Keratinocyte (primary cell): ENCODE data around the gene TTC23L. TPM values are rescaled to one million over a fixed set of nuclear protein-coding genes. Genes with fewer than 3 reads are reported as not detected.

Experiments used
- DNase-seq: peaks from one replicate; pipeline ENCODE4 v3.0.0-alpha.2; 2011; ENCODE audit warnings: low read depth, missing footprints, low spot score
- FAIRE-seq: peaks from 2 replicates; lab custom pipeline; 2011; peaks lifted over from hg19 to GRCh38; lab: Jason Lieb, UNC
- H2AFZ ChIP-seq: 2 replicates; pipeline ENCODE4 v1.6.0; 2012; ENCODE audit warnings: low read length, control low read depth, inconsistent platforms; ENCODE audit not compliant: control insufficient read depth
- H3K27ac ChIP-seq: 2 replicates; pipeline ENCODE4 v1.5.1; 2011; ENCODE audit warnings: low read length; ENCODE audit not compliant: control insufficient read depth, insufficient read depth
- H3K27me3 ChIP-seq: 3 replicates; pipeline ENCODE4 v1.6.0; 2011; ENCODE audit warnings: low read length; ENCODE audit not compliant: control insufficient read depth, insufficient read depth; ENCODE audit errors: extremely low read depth
- H3K36me3 ChIP-seq, 2 experiments: 2 replicates in 1 of 2; 3 replicates in 1 of 2; pipeline ENCODE4 v1.5.1; 2011; ENCODE audit warnings: low read length in 2 of 2, mild to moderate bottlenecking in 1 of 2; ENCODE audit not compliant: control insufficient read depth in 2 of 2, insufficient read depth in 2 of 2; ENCODE audit errors: extremely low read depth in 1 of 2
- H3K4me1 ChIP-seq: 3 replicates; pipeline ENCODE4 v1.5.1; 2011; ENCODE audit warnings: low read length; ENCODE audit not compliant: control insufficient read depth, insufficient read depth; ENCODE audit errors: extremely low read depth
- H3K4me2 ChIP-seq: 3 replicates; pipeline ENCODE4 v1.6.0; 2011; ENCODE audit warnings: low read depth, low read length; ENCODE audit not compliant: control insufficient read depth, insufficient read depth; ENCODE audit errors: extremely low read depth
- H3K4me3 ChIP-seq, 3 experiments: fragments of 200-600 bp in 1 of 3; sonication (generic) in 1 of 3; 2 replicates in 2 of 3; 3 replicates in 1 of 3; pipeline ENCODE4 v1.5.1; 2011 to 2016; ENCODE audit warnings: low read length in 3 of 3, mild to moderate bottlenecking in 3 of 3, control low read depth in 2 of 3, inconsistent platforms in 1 of 3, low read depth in 1 of 3, mixed read lengths in 1 of 3, mixed run types in 1 of 3, moderate library complexity in 1 of 3; ENCODE audit not compliant: control insufficient read depth in 2 of 3, insufficient read depth in 2 of 3; ENCODE audit errors: extremely low read depth in 1 of 3
- H3K79me2 ChIP-seq: 2 replicates; pipeline ENCODE4 v1.6.0; 2012; ENCODE audit warnings: low read length; ENCODE audit not compliant: control insufficient read depth, insufficient read depth
- H3K9ac ChIP-seq: 3 replicates; pipeline ENCODE4 v1.6.0; 2011; ENCODE audit warnings: low read length; ENCODE audit not compliant: control insufficient read depth, insufficient read depth; ENCODE audit errors: extremely low read depth
- H3K9me1 ChIP-seq: 3 replicates; pipeline ENCODE4 v1.6.0; 2011; ENCODE audit warnings: low read length; ENCODE audit not compliant: control insufficient read depth, insufficient read depth; ENCODE audit errors: extremely low read depth
- H3K9me3 ChIP-seq: 2 replicates; pipeline ENCODE4 v1.5.1; 2012; ENCODE audit warnings: low read depth, low read length; ENCODE audit not compliant: control insufficient read depth
- H4K20me1 ChIP-seq: 3 replicates; pipeline ENCODE4 v1.6.0; 2011; ENCODE audit warnings: low read length; ENCODE audit not compliant: control insufficient read depth, insufficient read depth; ENCODE audit errors: extremely low read depth
- EZH2 ChIP-seq: IDR thresholded peaks from one replicate; pipeline ENCODE4 v1.6.1; 2012; ENCODE audit warnings: inconsistent platforms, mild to moderate bottlenecking, low read length, moderate library complexity
- dilution Hi-C: fragments of 300-500 bp; cut with MboI; formaldehyde crosslinking; loops from one replicate; pipeline ENCODE4 v1.7.0; 2020; ENCODE audit warnings: low sequenced_read_pairs; ENCODE audit not compliant: extremely low pct_ligation_motif_present
- polyA plus RNA-seq, 5 experiments: library from polyadenylated mRNA; depleted of rRNA in 3 of 5; stranded (reverse) in 3 of 5; stranded (forward) in 1 of 5; unstranded in 1 of 5; fragments of >200 nt; gene quantifications; 1 replicate in 1 of 5; 2 replicates in 3 of 5; 3 replicates in 1 of 5; pipeline versions ENCODE4 v1.2.1 to v1.2.3, GENCODE V29; 2011 to 2012; ENCODE audit warnings: missing spikeins in 2 of 5, low read depth in 1 of 5, low replicate concordance in 1 of 5
- TF ChIP-seq, protein P1 (sequence below), 3 experiments: IDR thresholded peaks in 1 of 3; conservative IDR thresholded peaks in 1 of 3; optimal IDR thresholded peaks in 1 of 3; 2 replicates in 2 of 3; 3 replicates in 1 of 3; pipeline versions ENCODE3 to v1.5.1; 2011; ENCODE audit warnings: low read length in 3 of 3, mild to moderate bottlenecking in 3 of 3, moderate library complexity in 2 of 3, control low read depth in 1 of 3, inconsistent platforms in 1 of 3; ENCODE audit not compliant: insufficient read depth in 2 of 3; ENCODE audit errors: extremely low read depth in 1 of 3

TTC23L gene
- polyA plus RNA-seq, 1 donor (not counting 4 experiments of a cell fraction or from before 2014, with no cell fraction given): 0.12 TPM

DNA sequence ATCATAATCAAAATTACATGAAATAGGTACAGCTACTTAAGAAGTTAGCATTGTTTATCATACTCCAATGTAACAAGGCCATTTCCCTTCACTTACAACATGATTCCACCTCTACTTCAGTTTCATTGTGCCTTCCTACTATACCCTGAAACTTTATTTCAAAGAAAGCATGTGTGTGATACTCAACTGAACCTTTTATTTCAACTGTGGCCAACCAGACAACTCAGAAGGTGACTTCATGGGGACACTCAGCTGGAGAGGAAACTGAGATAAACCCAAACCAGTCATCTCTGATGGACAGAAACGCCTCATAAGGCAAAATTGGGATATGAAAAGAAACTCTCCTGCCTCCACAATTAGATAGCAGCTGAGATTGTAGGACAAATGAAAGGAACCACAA lies 5.9 kb upstream of the TTC23L start:
- DNase-seq (no peak), FAIRE-seq (no peak)
- H3K79me2 ChIP-seq: no peaks in the 10 kb centered on the region
- no peak overlapping the region for H2AFZ ChIP-seq
- no peaks in the 10 kb centered on the region for H3K9me3 ChIP-seq
- H3K4me1 ChIP-seq: no peaks in the 10 kb centered on the region
- H4K20me1 ChIP-seq: no peaks in the 10 kb centered on the region
- H3K4me3 ChIP-seq: no peak overlapping the region
- no peak overlapping the region for H3K27ac ChIP-seq
- no peak for TF ChIP-seq EZH2
- TF ChIP-seq, protein P1, sequence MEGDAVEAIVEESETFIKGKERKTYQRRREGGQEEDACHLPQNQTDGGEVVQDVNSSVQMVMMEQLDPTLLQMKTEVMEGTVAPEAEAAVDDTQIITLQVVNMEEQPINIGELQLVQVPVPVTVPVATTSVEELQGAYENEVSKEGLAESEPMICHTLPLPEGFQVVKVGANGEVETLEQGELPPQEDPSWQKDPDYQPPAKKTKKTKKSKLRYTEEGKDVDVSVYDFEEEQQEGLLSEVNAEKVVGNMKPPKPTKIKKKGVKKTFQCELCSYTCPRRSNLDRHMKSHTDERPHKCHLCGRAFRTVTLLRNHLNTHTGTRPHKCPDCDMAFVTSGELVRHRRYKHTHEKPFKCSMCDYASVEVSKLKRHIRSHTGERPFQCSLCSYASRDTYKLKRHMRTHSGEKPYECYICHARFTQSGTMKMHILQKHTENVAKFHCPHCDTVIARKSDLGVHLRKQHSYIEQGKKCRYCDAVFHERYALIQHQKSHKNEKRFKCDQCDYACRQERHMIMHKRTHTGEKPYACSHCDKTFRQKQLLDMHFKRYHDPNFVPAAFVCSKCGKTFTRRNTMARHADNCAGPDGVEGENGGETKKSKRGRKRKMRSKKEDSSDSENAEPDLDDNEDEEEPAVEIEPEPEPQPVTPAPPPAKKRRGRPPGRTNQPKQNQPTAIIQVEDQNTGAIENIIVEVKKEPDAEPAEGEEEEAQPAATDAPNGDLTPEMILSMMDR (optimal IDR thresholded peaks at IDR 0.05 in 1 of 3, IDR thresholded peaks at IDR 0.05 in 1 of 3, conservative IDR thresholded peaks at IDR 0.05 in 1 of 3; ENCODE audit: extremely low read depth in 1 of 3, insufficient read depth in 2 of 3, low read length in 3 of 3): no peak
- H3K4me2 ChIP-seq: no peak overlapping the region
- H3K27me3 ChIP-seq: no peaks in the 10 kb centered on the region
- no peak overlapping the region for H3K9ac ChIP-seq
- peaks cover 5 to 12% of the 10 kb centered on the region in 2 experiments for H3K36me3 ChIP-seq
- dilution Hi-C loops: no loop called here
- H3K9me1 ChIP-seq: no peaks in the 10 kb centered on the region

DNA sequence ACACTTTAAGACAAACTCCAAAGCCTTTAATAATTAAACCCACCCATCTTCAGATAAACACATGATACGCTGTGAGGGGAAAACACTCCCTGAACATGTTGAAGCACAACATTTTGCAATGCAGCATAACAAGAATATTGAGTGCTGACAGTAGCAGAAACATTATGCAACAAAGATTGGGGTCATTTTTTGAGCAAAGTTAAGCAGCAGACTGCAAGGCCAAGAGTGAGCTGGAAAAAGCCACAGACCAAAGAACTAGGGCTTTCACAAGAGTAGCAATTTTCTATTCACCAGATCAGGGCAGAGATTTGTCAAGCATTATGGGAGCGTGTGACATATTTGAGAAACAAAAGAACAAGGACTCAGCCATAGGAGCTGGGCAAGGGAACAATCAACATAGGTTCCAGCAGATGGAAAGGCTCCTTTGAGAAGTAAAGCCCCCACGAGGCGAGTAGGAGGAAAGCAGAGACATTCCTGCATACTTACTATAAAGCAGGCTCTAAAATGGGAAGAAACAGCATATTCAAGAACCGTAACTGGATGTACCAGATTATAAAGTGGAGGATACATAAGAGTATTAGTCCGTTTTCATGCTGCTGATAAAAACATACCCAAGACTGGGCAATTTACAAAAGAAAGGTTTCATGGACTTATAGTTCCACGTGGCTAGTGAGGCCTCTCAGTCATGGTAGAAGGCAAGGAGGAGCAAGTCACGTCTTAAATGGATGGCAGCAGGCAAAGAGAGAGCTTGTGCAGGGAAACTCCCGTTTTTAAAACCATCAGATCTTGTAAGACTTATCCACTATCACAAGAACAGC lies 4.8 kb upstream of the TTC23L start:
- Histone ChIP-seq H3K79me2 (no peaks in the 10 kb centered on the region), H3K27me3 (no peaks in the 10 kb centered on the region), H3K27ac (no peak overlapping the region), H3K36me3 (peaks cover 5 to 12% of the 10 kb centered on the region in 2 experiments), H4K20me1 (no peaks in the 10 kb centered on the region), H3K9me1 (no peaks in the 10 kb centered on the region), H3K9ac (no peak overlapping the region), H2AFZ (no peak overlapping the region), H3K9me3 (no peaks in the 10 kb centered on the region), H3K4me2 (no peak overlapping the region), H3K4me3 (no peak overlapping the region), H3K4me1 (peaks cover 4% of the 10 kb centered on the region)
- dilution Hi-C loops: no loop called here
- TF ChIP-seq EZH2: no peak
- TF ChIP-seq, protein P1 (optimal IDR thresholded peaks at IDR 0.05 in 1 of 3, IDR thresholded peaks at IDR 0.05 in 1 of 3, conservative IDR thresholded peaks at IDR 0.05 in 1 of 3; ENCODE audit: extremely low read depth in 1 of 3, insufficient read depth in 2 of 3, low read length in 3 of 3): no peak
- DNase-seq: no peak
- FAIRE-seq: no peak
